HG03521 (cell line): Measurements from ENCODE around the gene TEX101.
A peak's percentile ranks its signal among the peaks of the same experiment; 100 is the strongest.

Source experiments
- ATAC-seq: cut with Tn5 transposase; IDR thresholded peaks from one replicate; pipeline ENCODE4 v1.9.1; 2021; ENCODE audit warnings: mild to moderate bottlenecking, moderate library complexity; ENCODE audit not compliant: unreplicated experiment

Gene TEX101

DNA sequence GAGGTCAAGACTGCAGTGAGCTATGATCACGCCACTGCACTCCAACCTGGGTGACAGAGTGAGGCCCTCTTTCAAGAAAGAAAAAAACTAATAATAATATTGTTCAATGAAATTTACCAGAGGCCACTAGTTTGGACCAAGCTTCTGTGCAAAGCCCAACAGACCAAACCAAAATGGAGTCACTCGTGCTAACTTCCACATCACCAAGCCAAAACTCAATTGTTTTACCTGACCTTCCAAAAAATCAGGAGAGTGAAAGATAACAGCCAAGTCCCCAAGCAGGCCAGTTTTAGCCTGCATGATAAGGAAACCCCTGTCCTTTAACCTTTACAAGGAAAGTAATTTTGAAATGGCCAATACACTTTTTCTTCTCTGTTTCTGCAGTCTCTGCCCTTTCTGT, 30.7 kb downstream of the TEX101 start:
- no peak for ATAC-seq

DNA sequence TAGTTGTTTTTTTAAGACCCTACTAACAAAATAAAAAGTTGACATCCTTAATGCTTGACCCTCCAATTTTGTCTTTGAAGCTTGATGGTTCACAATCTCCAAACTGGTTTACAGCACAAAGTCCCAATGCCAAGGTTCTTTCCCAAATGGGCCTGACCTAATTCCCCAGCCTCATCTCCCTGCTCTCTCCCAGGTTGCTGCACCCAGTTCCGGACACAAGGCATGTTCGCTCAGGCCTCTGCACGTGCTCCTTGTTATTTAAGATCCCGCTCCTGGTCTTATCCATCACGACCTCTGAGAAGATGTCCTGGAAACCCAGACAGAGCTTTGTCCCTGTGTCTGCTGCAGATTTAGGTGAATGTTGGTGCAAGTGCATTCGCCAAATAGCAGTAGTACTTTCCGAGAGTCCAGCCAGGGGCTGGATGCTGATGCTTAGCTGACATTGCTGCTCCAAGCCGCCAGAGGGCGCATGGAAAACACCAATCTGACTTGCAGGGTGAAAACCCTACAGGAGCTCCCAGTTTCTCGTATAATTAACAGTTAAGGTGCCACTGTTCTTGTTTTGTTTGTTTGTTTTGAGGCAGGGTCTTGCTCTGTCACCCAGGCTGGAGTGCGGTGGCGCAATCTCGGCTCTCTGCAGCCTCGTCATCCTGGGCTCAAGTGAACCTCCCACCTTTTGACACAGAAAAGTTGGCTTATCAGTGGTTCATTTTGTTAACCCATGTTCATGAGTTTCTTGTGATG, 32.2 kb downstream of the TEX101 start:
- no peak for ATAC-seq

GRCh38 chr19:43447655-43448054, 33.0 kb downstream of the TEX101 start:
- no peak for ATAC-seq

DNA sequence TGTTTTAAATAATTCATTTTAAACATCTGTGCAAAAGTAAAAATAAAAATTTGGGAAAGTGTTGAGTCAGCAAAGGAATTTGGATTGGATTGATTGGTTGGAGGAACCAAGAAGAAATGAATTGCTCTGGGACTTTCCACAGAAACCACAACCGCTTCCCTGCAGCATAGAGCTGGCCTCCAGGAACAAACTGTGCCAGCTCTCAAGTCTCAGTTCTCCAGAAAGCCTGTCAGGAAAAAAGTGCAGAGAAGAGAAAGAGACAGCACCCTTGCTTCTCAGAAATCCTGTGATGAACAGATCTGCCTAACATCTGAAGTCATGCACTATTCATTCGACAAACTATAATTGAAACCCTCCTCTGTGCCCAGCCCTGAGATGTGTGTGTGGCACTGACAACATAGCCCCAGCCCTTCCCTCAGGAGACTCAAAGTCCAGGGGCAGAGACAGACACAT, 35.9 kb downstream of the TEX101 start:
- ATAC-seq: no peak

GRCh38 chr19:43452582-43452981, 37.9 kb downstream of the TEX101 start:
- no peak for ATAC-seq

GRCh38 chr19:43454031-43454430, 39.3 kb downstream of the TEX101 start:
- ATAC-seq: no peak

GRCh38 chr19:43455321-43456113, 40.8 kb downstream of the TEX101 start:
- no peak for ATAC-seq

DNA sequence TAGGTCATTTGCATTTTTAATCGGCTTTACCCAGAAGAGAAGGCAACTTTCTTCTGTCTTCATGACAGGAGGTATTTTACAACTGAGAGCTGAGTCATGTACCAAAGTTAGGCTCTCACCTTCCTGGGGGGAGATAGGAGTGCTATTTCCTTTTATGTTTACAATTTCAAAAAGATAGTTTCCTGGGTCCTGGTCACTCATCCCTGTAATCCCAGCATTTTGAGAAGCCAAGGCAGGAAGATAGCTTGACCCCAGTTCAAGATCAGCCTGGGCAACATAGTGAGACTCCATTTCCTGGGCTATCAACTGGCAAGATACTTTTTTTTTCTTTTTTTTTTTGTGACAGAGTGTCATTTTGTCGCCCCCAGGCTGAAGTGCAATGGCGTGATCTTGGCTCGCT, 43.1 kb downstream of the TEX101 start:
- no peak for ATAC-seq

DNA sequence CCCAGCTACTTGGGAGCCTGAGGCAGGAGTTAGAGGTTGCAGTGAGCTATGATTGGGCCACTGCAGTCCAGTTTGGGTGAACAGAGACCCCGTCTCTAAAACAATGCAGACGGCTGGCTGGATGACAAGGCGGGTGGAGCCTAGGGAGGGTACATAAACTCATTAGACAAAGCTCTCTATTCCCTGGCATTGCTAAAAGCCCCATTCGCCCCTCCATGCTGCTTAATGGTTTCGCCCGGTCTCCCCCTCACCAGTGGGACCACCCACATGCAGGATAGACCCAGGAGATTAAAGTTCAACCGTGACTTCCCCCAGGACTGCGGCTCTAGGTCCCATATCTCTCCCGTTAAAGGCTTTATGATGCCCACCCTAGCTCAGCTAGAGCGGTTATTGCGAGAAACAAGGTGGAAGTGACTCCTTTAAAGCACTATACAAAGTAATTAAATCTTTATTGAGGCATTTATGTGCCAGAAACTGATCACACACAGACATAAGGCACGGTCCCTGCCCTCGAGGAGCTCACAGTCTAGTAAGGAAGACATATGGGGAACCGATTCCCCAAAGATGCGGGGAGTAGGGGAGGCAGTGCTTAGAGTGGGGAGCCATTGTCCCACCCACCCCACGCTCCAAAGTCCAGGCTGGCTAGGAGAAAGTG, 45.8 kb downstream of the TEX101 start:
- ATAC-seq: no peak

DNA sequence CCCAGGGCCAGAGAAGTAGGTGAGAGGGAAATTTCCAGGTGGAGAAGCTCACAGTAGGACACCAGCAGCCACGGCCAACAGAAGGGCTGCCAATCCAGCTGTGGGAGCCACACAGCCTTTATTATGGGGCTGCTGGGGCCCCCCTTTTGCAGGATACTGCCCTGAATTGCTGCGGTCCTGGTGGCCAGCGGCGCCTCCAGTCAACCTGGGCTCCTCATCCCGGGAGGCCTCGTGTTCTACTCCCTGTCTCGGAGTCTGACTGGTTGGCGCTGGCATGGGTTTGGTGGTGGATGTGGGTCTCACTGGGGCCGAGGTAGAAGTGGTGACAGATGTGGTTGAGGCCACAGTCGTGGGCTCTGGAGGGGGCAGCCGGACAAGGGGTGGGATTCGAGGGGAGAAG, 46.6 kb downstream of the TEX101 start:
- no peak for ATAC-seq

DNA sequence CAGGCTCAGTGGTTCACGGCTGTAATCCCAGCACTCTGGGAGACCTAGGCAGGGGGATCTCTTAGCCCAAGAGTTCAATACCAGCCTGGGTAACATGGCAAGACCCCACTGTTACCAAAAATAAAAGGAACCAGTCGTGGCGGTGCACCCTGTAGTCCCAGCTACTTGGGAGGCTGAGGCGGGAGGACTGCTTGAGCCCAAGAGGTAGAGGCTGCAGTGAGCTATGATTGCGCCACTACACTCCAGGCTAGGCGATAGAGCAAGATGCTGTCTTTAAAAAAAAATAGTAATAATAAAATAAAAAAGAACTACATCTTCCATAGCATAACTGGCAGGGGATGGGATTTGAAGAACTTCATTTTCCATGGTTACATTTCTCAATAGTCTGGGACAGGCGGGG, 47.7 kb downstream of the TEX101 start:
- ATAC-seq: no peak

- no peak for ATAC-seq
Measured at GRCh38 chr19:43462785-43463380, 48.2 kb downstream of the TEX101 start.

DNA sequence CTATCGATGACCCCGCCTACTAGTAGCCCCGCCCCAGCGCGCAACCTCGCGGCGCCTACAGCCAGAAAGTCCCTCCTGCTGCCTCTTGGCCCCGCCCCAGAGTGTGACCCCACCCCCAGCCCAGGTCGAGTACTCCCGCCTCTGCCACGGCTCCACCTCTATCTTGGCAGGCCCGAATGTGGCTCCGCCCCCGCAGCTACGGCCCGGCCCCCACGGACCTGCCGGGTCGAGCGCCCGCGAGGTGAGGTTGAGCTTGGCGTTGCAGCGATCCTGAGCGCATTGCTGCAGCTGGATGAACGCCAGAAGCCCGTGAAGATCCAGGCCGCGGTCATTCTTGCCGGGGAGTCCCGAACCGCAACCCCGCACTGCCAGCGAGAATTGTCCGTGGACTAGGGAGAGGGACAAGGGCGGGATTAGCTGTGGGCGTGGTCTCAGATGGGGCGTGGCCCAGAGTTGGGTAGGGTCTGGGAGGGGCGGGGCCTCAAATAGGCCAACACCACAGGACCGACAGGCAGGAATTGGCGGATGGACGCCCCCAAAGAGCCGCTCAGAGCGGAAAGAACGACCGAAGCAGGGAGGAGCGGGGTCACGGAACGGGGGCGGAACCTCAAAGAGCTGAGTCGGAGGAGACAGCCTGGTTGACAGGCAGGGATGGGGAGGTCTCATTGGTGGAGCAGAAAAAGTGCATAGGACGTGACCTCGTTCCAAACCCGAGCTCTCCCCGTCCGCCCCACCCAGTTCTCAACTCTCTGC, 48.9 kb downstream of the TEX101 start:
- peak; percentile 85 for ATAC-seq

- ATAC-seq: peak; percentile 17
Measured at GRCh38 chr19:43464134-43464775, 49.6 kb downstream of the TEX101 start.

- ATAC-seq: no peak
Measured at GRCh38 chr19:43465468-43466120, 50.9 kb downstream of the TEX101 start, which contains the start of gene LYPD3. Gene LYPD3 (minus strand): TSS chr19:43465608. CDS start chr19:43465571, 37 bp downstream.

- ATAC-seq: no peak
Measured at GRCh38 chr19:43466793-43467192, 52.1 kb downstream of the TEX101 start.

DNA sequence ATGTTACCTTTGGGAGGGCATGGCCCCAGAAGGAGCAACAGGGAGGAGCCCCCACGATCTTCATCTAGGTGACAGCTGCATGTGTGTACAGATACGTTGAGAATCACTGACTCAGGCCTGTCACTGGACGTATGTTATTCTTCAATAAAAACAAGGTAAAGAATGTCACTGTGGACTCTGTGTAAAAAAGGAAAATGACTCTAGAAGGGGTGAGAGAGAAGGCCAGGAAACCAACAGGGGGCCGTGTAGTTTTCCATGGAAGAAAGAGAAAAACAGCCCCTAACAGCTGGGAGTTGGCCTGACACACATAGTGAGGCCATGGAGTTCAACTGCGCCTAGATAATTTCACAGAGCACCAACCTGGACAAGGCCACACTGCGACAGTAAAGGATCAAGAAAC, 52.6 kb downstream of the TEX101 start:
- no peak for ATAC-seq

DNA sequence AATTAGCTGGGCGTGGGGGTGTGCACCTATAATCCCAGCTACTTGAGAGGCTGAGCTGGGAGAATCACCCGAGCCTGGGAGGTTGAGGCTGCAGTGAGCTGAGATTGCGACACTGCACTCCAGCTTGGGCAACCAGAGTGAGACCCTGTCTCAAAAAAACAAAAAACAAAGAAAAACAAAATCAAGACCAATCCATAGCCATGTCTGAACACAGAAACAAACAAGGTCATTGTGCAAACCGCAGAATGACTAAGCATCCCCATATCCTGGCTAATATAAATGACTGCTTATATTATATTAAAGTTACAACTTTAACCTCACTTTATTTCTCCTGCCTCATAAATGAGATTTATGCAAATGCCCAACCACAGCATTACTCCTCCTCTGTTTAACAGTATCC, 53.0 kb downstream of the TEX101 start:
- no peak for ATAC-seq
